Stimulated activated CD8-positive, alpha-beta memory T cell treated with anti-CD3 and anti-CD28 coated beads, Interleukin-15, amount 100 ng/mL, for 24 hours (primary cell): ENCODE results near the gene LDLRAP1.

Experiments used
- DNase-seq: peaks from one replicate; pipeline ENCODE4 v3.0.0-alpha.2; 2020; ENCODE audit warnings: low read depth

LDLRAP1 gene

DNA sequence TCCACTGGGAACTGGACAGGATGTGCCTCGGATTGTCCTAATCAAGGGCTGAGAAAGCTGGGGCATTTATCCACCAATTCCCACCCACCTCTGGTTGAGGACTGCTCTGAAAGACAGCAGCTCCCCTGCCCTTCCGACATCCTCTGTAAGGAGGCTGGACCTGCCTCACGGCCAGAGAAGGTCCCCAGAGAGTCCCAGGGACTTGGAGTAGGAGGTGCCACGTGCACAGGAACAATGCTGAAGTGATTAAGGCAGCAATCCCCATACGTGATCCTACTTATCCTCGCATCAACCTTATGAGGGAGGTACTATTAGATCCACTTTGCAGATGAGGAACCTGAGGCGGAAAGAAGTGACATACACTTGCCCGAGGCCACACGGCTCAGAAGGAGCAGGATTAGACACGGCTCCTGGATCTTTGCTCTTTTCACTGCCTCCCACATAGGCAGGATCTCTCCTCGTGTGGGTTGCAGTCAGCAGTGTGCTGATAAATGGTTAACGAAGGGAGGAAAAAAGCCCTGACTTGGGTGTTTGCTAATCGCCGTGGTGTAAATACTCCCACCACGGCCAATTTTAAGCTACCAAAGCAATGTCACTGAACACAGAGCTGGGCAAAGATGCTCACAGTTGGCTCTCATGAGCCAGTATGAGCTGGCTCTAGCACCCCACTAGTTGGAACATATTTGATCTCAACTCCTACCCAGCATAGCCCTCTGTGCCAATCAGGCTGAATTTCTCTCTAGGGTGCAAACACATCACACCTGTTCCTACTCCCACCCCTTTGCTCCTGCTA is 18.6 kb upstream of the LDLRAP1 start:
- DNase-seq: no peak

DNA sequence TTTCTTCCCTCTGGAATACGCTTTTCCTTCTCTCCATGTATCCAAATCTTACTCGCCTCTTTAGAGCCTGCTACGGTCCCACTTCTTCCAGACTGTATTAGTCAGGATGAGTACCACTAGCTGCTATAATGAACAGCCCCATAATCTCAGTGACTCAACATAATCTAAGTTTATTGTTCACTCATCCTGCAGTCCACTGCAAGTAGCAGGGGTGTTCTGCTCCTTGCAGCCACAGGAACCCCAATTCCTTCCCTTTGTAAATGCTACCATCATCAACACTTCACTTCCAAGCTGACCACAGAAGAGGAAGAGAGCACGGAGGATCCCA is 18.1 kb upstream of the LDLRAP1 start:
- no peak for DNase-seq

DNA sequence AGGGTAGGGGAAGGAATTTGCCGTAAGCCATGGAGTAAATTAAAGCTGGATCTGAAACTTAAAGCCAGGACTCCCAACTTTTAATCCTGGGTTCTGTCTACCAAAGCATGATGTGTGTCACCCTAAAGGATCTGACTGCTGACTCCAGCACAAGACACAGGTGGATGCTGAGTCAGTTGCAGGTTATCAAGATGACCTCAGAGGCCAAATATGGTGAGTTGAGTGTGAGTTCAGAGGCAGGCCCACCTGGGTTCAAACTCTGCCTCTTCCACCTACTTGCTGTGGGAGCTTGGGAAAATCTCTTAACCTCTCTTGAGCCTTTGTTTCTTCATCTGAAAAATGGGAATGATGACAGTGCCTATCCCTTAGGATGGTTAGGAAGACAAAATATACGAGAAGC is 16.7 kb upstream of the LDLRAP1 start:
- DNase-seq: no peak

DNA sequence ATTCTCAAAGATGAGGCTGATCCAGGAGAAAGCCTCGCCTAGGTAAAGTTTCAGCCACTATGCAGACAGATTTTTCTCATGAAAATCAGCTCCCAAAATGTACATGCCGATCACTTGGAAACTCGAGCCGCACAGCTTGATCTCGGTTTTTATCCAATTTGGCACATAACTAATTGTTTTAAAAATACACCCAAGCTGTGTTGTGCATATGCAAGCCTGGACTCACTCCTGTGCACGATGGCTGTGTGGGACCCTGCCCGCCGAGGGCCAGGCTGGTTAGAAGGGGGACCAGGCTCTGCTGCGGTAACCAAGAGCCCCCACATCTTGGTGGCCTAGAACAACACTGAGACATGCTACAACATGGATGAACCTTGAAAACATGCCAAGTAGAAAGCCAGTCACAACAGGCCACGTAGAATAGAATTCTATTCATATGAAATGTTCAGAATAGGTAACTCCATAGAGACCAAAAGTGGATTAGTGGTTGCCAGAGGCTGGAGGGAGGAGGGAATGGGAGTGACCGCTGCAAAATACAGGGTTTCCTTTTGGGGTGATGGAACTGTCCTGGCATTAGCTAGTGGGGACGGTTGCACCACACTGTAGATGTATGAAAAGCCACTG is 16.1 kb upstream of the LDLRAP1 start:
- DNase-seq: no peak

DNA sequence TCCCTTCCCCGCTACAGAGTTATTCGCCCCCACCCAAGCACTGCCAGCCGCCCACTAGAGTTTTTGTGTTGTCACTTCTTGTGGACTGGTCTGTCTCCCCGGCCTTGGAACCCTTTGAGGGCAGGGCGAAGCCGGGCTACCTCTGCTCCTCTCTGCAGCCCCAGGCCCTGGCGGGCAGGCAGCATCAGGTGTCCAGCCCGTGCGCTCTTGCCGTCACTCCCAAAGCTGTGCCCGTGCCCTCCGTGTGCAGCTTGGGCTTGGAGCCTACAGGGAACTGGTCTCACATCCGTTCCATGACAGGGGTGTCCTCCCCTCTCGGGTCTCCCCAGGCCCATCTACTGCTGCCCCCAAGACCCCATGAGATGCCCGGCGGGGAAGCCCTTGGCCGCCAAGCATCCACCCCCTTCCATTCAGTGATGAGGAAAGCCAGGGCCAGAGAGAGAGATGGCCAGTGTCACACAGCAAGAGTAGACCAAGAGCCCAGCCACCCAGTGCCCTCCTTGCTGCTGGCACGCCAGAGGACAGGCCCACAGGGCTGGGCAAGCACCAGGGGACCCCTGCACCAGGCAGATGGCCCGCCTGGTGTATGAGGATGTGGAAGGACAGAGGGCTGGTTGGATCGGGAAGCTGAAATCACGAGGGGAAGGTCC is 15.3 kb upstream of the LDLRAP1 start:
- DNase-seq: no peak

DNA sequence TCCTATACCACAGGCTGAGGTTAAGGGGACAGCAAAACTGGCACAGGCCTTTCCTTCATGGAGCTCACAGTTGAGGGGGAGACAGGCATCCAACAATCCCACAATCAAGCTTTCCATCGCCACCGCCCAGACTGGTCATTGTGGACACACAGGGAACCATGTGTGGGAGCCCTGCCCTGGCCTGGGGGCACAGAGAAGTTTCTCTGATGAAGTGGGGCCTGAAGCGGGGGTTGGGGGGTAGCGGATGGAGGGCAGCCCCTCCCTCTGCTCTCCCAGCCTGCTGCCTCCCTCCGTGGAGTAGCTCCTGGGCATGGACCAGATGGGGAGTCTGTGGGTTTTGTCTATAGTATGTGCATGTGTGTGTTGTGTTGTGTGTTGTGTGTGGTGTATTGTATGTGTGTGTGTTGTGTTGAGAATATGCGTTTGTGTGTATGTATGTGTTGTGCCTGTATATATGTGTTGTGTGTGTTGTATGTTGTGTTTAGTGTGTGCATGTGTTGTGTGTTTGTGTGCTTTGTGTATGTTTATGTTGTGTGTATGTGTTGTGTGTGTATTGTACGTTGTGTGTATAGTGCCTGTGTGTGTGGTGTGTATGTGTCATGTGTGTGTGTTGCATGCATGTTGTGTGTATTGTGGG is 14.4 kb upstream of the LDLRAP1 start:
- no peak for DNase-seq

DNA sequence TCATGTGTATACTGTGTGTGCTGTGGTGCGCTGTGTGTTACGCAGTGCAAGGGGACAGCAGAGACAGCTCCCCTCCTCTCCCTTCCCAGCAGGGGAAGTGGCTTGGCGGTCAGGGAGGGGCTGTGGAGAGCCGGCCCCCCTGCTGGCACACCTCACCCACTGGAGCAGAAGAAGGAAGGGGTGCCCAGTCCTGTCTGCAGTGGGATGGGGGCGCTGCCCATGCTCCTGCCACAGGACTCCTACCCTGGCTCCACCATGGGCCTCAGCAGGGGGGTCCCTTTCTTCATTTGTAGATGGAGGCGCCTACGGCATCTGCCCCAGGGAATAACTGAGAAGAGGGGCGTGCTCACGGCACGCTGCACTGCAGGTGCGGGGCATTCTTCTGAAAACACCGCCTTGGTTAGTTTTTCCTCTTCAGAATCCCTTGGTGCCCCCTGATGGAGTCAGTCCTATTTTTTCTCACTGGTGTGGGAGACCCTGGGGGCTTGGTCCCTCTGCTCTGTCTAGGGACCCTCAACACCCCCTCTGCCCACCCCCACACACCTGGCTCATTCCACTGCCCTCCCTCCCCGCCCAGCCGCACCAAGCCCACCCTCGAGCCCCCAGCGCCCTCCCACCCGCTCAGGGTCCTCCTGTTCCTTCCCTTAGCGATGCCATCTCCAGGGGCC is 13.8 kb upstream of the LDLRAP1 start:
- DNase-seq: no peak

DNA sequence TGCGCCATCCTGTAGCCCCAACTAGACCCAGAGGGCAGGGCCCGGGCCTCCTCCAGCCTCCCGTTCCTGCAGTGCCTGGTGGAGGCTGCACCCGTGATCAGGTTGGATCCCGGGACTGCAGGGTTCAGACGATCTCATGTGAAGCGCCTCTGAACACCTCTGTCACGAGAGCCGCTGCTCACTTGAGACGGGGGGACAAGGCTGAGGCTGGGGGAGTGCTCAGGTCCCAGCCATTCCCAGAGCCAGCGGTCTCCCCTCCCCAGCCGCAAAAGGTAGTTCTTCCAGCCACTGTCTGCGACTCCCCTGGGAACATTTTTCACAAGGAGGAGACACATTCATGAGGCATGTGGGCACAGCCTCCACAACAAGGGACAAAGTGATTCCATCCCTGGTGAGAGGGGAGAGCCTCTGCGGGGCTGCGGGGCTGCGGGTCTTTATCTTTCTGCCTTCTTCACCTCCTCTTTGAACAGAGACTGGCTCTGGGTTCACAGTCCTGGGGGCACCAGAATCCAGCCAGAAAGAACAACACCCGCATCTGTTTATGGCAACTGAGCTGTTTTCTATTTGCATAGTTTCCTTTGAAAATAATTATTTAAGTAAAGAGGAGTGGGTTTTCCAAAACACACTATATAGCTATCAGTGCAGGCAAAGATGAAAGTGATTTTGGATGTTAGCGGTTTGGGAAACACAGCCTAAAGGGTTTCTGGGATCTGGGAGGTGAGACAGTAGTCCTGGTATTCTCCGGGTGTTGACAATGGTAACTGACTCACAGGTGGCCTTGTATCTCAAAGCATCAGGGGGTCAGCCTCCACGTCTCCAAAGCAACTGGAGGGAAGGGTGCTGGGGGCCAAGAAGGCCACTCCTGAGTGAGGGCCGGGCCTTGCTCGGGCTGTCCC is 13.0 kb upstream of the LDLRAP1 start:
- DNase-seq: no peak

DNA sequence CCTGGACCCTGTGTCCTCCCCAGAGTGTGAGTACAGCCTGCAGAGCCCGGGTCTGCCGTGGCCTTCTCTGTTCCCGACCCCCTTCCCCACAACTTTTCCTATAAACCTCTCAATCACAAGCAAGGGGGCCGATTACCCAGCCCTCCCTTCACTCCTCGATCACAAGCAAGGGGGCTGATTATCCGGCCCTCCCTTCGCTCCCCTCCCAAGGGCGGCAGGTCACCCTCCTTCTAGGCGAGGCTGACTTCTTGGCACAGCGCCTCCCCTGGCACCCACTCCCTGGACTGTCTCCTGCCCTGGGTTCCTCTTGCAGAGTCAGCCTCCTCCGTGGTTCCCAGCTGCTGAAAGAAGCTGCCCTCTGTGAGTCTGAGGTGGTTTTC is 12.3 kb upstream of the LDLRAP1 start:
- DNase-seq: no peak

DNA sequence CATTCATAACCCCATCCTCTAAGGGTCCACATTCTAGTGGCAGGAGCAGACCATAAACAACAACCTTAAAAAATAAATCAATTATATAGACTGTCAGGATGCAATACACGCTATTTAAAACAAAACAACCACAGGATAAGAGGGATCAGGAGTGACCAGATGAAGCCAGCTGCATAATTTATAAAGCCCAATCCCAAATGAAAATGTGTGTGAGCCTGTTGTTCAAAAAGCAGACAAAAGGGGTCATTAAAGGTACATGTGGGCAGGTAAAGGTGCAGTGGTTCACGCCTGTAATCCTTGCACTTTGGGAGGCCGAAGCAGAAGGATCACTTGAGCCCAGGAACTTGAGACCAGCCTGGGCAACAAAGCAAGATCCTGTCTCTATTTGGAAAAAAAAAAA is 10.4 kb upstream of the LDLRAP1 start:
- no peak for DNase-seq

DNA sequence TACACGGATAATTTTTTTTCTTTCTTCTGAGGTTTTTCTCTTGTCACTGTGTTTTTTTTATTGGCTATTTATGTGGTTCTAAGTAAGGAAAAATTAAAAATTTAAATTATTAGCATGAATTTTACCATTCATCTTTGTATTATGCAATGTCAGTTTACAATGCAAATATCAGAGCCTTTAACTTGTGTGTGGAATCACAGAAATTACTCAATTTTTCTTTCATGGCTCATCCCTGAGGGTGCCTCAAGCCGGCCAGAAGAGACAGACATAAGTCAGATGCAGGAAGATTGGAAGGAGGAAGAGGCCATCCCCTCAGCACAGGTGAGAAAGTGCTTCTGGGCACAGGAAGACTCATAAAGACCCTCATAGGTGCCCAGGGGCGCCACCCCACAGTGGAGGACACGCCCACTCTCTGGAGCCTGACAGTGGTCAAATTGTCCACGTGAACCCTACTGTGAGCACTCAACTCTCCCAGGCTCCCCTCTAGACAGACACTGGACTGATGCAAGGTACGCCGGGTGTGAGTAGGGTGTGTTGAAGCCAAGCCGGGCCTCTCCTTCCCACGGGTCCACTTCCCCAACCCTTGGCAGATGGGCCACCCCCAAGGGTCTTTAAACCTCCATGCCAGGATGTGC is 9.5 kb upstream of the LDLRAP1 start:
- no peak for DNase-seq

DNA sequence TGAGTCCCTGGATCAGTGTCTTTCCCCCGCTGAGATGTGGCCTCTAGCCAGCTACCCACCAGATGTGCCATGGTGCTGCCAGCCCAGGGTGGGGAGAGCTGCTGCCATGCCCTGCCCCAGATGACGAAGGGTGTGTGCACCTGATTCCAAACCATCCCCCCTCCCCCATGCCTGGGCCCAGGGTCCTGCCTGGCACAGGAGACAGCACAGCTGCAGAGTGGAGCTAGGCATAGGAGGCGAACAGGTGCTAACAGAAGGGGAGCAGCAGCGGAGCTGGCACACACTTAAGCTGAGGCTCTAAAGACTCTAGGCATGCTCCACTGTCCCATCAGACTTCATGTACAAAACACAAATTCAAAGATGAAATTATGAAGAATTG is 9.0 kb upstream of the LDLRAP1 start:
- no peak for DNase-seq

DNA sequence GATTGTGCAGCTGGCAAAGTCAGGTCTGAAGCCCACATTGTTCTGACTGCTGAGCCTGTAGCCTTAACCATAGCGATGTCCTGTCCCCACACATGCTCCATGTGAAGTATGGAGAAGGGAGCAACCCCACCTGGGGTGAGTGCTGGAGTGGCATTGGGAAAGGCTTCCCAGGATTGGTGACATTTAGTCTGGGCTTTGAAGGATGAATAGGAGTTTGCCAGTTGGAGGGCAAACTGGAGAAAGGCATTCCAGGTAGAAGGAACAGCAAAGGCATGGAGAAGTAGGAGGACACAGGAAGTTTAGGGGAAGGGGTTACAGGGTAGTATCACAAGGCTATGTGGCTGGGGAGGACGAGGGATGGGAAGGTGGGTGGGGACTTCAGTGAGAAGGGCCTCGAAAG is 7.3 kb upstream of the LDLRAP1 start:
- DNase-seq: no peak

DNA sequence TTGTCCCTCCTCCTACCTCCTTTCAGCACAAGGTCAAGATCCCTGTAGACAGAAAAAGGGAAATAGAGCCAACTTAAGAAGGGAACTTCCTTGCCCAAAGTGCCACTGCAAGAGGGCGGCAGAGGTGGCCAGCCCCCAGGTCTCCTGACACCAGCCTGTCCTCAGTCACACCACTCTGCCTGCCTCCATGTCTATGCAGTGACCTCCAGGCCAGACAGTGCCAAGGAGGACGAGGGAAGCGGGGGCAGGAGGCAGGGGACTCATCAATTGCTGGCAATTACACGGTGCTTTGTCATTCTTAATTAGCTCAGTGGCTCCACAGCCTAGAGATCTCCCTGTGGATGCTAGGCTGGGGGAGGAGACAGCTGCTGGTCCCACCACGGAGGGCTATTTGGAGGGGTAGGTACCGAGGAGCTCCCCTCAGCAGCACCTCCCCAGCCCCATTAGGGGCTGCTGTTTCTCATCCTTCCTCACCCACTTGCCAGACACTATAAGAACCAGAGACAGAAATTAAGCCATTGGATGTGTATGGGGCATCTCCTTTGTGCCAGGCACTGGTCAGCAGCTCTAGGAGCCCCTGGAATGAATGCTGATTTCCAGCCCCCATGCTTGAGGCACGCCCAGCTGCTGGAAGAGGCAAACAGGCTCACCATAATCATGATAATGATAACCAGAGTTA is 6.1 kb upstream of the LDLRAP1 start:
- no peak for DNase-seq

DNA sequence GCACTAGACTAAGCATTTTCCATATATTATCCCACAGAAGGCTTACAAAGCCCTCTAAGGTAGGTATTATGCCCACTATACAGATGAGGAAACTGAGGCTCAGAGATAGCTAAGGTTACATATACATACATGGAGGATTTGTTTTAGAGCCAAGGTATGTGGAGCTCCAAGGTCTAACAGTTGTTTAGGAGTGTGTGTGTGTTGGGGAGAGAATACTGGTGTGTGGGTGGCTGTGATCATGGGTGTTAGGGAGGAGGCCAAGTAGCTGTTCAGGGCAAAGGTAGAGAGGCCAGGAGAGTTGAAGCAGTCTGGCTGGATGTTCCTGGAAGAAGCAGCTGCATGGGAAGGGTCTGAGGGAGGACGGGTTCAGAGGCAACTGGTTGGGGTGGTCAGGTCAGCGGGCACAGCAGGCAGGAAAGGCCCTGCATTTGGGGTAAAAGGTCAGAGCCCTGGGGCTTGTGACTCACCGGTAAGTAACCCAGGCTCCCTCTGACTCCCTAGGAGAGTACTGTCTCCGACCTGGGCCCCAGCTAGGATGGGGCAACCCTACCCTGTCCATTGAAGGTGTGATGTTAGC is 5.1 kb upstream of the LDLRAP1 start:
- no peak for DNase-seq

DNA sequence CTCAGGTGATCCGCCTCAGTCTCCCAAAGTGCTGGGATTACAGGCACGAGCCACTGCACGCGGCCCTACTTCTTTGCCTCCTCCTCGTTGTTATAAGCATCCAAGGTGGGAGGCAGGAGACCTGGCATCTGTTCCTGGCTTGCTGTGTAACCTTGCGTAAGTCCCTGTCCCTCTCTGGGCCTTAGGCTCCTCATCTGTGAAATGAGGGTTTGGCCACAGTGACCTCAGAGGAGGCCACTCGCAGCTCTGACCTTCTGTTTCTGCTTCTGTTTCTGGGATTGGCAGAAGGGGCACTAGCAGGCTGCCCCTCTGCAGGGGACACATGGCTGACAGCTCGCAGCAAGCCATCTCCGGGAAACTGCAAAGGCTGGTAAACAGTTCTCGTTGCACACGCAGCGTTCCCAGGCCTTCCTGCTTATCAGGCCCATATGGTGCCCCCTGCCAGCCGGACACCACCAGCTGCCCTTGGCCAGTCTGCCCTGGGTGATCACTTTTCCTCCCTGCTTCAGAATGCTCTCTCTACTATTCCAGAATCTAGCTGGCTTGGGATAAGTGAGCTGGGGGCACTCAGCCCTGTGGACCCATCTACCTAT is 2.6 kb upstream of the LDLRAP1 start:
- DNase-seq: no peak

DNA sequence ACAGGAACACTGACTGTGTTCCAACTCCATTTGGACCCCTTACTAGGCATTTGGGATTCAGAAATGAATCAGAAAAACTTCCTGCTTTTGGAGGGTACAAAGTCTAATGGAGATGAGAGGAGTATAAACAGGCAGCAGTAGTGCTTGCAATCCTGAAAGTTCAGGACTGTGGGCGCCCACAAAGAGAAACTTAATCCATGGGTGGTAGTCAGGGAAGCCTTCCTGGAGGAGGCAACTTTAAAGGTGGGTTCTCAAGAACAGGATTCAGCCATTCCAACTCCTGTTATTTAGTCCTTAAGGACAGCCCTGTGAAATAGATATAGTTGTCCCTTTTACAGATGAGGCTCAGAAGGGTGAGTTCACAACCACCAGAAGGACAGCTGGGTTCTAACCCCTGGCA is 2.0 kb upstream of the LDLRAP1 start:
- DNase-seq: no peak

DNA sequence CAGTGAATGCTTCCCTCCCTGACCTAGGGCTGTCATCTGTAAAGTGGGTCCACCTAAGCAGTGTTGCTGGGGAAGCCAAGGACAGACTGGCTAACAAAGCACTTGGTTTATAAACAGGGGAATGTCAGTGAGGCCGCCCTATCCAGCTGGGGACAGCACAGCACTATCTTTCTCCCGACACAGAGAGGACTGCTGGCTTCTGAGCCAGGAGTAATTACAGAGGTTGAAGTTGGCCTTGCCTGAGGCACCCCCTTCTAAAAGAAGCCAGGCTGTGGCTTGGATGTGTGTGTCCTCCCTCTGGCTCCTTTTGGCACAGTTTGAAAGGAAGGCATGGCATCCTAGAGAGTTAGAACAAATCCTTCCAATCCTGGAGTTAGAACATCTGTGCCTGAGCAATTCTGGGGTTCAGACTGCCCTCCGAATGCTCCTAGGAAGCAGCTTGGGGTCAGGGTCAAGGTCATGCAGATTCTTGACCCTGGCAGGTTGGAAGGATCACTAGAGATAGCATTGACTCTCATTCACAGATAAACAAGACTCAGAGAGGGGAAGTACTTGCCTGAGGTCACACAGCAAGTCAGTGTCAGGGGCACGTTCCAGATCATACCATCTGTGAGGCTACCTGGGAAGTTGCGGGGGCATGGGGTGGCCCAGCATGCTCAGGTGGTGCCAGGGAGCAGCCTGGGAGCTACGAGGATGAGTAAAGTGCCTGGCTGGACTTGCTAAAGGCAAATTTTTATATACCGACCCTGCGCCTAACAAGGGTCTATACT is 1.3 kb upstream of the LDLRAP1 start:
- DNase-seq: no peak

DNA sequence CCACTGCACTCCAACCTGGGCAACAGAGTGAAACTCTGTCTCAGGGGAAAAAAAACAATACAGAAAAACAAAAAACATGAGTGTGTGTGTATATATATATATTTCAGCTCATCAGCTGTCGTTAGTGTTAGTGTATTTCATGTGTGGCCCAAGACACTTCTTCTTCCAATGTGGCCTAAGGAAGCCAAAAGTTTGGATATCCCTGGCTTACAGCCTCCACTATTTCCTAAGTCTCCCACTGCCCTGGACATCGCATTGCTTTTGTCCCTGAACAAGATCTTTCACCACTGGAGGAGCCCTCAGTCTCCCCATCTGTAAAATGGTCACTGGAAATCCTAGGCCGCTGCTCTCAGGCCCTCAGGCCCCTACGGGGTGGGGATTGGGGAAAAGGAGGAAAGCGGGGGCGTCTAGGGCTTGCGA is 391 bp upstream of the LDLRAP1 start:
- DNase-seq: no peak
